WERI-Rb-1 (cell line): ENCODE results near the gene LARGE1.

ENCODE experiments used
- DNase-seq: peaks from one replicate; pipeline ENCODE4 v3.0.0-alpha.2; 2020
- H3K27ac ChIP-seq: fragments of 250-450 bp; sonication (Bioruptor Pico); 2 replicates; pipeline ENCODE4 v1.5.1; 2020; ENCODE audit warnings: mild to moderate bottlenecking, moderate library complexity
- H3K27me3 ChIP-seq: fragments of 250-450 bp; sonication (Bioruptor Pico); 2 replicates; pipeline ENCODE4 v1.5.1; 2021; ENCODE audit warnings: mild to moderate bottlenecking, low read depth, moderate library complexity; ENCODE audit not compliant: insufficient read depth, severe bottlenecking
- H3K36me3 ChIP-seq: fragments of 250-450 bp; sonication (Bioruptor Pico); 2 replicates; pipeline ENCODE4 v1.5.1; 2020; ENCODE audit warnings: mild to moderate bottlenecking, moderate library complexity
- H3K4me3 ChIP-seq: 2 replicates; pipeline ENCODE4 v1.5.1; 2011; ENCODE audit warnings: low read depth, mild to moderate bottlenecking, control low read depth, low read length
- H3K9me3 ChIP-seq: fragments of 250-450 bp; sonication (Bioruptor Pico); 2 replicates; pipeline ENCODE4 v1.5.1; 2021; ENCODE audit warnings: mild to moderate bottlenecking, moderate library complexity; ENCODE audit not compliant: severe bottlenecking
- CTCF ChIP-seq: IDR thresholded peaks from 2 replicates; pipeline ENCODE4 v1.5.1; 2011; ENCODE audit warnings: low read depth, mild to moderate bottlenecking, control low read depth, inconsistent platforms, low read length

Gene LARGE1

GRCh38 chr22:33299245-33299956 is 620.9 kb downstream of the LARGE1 start:
- peak; percentile 12 for DNase-seq
- H3K4me3 ChIP-seq = no peak overlapping the region
- TF ChIP-seq CTCF = no peak
- H3K27ac ChIP-seq = no peak overlapping the region
- H3K27me3 ChIP-seq = no peaks in the 10 kb centered on the region
- H3K9me3 ChIP-seq = no peaks in the 10 kb centered on the region
- H3K36me3 ChIP-seq = no peaks in the 10 kb centered on the region

GRCh38 chr22:33296941-33297340 is 623.3 kb downstream of the LARGE1 start:
- Histone ChIP-seq H3K4me3 (no peak overlapping the region), H3K9me3 (no peaks in the 10 kb centered on the region), H3K27ac (no peak overlapping the region), H3K36me3 (no peaks in the 10 kb centered on the region), H3K27me3 (no peaks in the 10 kb centered on the region)
- no peak for DNase-seq
- TF ChIP-seq CTCF = no peak

GRCh38 chr22:33288078-33288477 is 632.2 kb downstream of the LARGE1 start:
- Histone ChIP-seq H3K27me3 (no peaks in the 10 kb centered on the region), H3K9me3 (no peaks in the 10 kb centered on the region), H3K27ac (no peak overlapping the region), H3K36me3 (no peaks in the 10 kb centered on the region), H3K4me3 (no peak overlapping the region)
- DNase-seq = no peak
- no peak for TF ChIP-seq CTCF

GRCh38 chr22:33275073-33275443 is 645.2 kb downstream of the LARGE1 start:
- Histone ChIP-seq H3K27me3 (no peaks in the 10 kb centered on the region), H3K4me3 (no peak overlapping the region), H3K9me3 (no peaks in the 10 kb centered on the region), H3K36me3 (no peaks in the 10 kb centered on the region; the same call in 1 of the 2 replicates), H3K27ac (no peak overlapping the region)
- DNase-seq = no peak
- TF ChIP-seq CTCF = no peak

GRCh38 chr22:33274214-33275072 is 645.8 kb downstream of the LARGE1 start:
- peak; percentile 81 for TF ChIP-seq CTCF
- Histone ChIP-seq H3K27ac (no peak overlapping the region), H3K9me3 (no peaks in the 10 kb centered on the region), H3K4me3 (no peak overlapping the region), H3K27me3 (no peaks in the 10 kb centered on the region), H3K36me3 (no peaks in the 10 kb centered on the region; the same call in 1 of the 2 replicates)
- DNase-seq = peak; percentile 50
